HG03460 (cell line): ENCODE measurements around the gene PXT1.

ENCODE experiments used
- ATAC-seq: cut with Tn5 transposase; IDR thresholded peaks from one replicate; pipeline ENCODE4 v1.9.1; 2021; ENCODE audit not compliant: unreplicated experiment

PXT1 gene

GRCh38 chr6:36347621-36348020, 95.0 kb downstream of the PXT1 start:
- ATAC-seq = no peak

GRCh38 chr6:36346486-36347273, 96.0 kb downstream of the PXT1 start:
- ATAC-seq = no peak

- ATAC-seq = no peak
These were observed 96.8 kb downstream of the PXT1 start for GRCh38 chr6:36345681-36346466.

GRCh38 chr6:36343109-36343680, 99.5 kb downstream of the PXT1 start:
- ATAC-seq = no peak

GRCh38 chr6:36340618-36341454, 101.8 kb downstream of the PXT1 start:
- ATAC-seq = no peak
